GM20431 (cell line): Measurements from ENCODE around the gene CHAC2.
"Not testable (repeated sequence)": the region's sequence is repeated elsewhere in the genome, so short reads cannot be mapped to it uniquely, and the experiment has no call there.

Experiments
- in situ Hi-C: fragments of 300-500 bp; cut with MseI, MboI; formaldehyde crosslinking; loops from one replicate; pipeline ENCODE4 v1.15.0; 2020; ENCODE audit warnings: low sequenced_read_pairs; ENCODE audit not compliant: unreplicated experiment

Gene CHAC2

DNA sequence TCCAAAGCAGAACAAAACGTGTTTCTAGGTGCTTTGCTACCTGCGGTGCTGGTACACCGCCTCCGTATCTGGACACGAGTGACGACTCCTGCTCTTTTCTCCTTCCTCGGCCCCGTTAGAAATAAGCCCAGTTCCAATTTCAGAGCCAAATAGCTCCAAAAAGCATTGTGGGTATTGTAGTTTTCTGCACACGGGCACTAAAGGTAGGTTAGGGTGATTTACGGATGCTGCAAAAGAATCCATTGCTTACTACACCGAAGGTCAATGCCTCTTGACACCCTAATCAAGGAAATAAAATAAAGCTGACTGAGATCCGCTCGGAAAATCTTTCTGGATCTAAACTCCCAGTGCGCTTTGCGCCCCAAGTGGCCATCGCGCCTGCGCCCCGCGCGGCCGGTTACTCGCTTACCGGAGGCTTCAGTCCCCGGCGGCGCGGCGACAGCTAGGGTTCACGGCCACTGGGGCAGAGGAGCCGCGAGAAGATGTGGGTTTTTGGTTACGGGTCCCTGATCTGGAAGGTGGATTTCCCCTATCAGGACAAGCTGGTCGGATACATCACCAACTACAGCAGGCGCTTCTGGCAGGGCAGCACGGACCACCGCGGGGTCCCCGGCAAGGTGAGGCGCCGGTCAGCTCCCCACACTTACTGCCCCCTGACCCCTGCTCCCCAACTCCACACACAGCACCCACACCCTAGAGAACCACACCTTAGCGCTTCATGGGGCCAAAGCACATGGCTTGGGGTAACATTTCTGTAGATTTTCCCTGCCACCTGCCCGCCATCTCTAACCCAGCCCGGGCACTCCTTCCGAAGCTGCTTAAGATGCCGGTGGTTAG, at the start of gene CHAC2:
Gene CHAC2 (plus strand): TSS at position 400 of the 837 bp plus-strand sequence. CDS start 83 bp downstream, at position 483.
- in situ Hi-C loops, result no loop called here

GRCh38 chr2:53720944-53721343, 46.7 kb upstream of the CHAC2 start:
- in situ Hi-C loops, result not testable (repeated sequence)

DNA sequence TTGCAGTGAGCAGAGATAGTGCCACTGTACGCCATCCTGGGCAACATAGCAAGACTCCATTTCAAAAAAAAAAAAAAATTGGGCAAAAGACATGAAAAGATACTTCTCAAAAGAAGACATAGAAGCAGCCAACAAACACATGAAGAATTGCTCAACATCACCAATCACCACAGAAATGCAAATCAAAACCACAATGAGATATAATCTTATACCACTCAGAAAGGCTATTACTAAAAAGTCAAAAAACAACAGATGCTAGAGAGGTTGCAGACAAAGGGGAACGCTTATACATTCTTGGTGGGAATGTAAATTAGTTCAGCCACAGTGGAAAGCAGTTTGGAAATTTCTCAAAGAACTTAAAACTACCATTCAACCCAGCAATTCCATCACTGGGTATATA, 43.1 kb upstream of the CHAC2 start:
- in situ Hi-C loops, result no loop called here

GRCh38 chr2:53725662-53726061, 41.9 kb upstream of the CHAC2 start:
- in situ Hi-C loops, result no loop called here

GRCh38 chr2:53727921-53728320, 39.7 kb upstream of the CHAC2 start:
- in situ Hi-C loops, result no loop called here

GRCh38 chr2:53729143-53729762, 38.4 kb upstream of the CHAC2 start:
- in situ Hi-C loops, result no loop called here

DNA sequence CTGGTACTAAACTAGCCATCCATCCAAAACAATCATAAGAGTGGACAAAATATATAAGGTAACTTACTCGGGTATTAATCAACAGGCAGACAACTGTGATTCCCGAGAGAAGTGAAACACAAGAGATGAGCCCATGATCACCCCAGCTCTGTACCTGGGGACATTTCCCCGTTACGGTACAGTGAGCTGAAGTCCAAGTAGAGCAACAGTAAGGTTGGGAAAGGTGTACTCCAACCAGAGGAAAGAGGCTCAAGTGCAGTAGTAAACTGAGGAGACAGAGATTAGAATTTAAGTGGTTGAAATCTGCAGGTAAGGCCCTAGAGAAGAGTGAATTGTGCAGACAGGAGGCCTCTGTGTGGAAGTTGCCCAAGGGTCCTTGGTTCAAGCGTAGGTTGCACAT, 30.5 kb upstream of the CHAC2 start:
- in situ Hi-C loops, result no loop called here

GRCh38 chr2:53739032-53739431, 28.6 kb upstream of the CHAC2 start:
- in situ Hi-C loops, result no loop called here

GRCh38 chr2:53740170-53740569, 27.4 kb upstream of the CHAC2 start:
- in situ Hi-C loops, result no loop called here

GRCh38 chr2:53744395-53745065, 23.1 kb upstream of the CHAC2 start:
- in situ Hi-C loops, result no loop called here

DNA sequence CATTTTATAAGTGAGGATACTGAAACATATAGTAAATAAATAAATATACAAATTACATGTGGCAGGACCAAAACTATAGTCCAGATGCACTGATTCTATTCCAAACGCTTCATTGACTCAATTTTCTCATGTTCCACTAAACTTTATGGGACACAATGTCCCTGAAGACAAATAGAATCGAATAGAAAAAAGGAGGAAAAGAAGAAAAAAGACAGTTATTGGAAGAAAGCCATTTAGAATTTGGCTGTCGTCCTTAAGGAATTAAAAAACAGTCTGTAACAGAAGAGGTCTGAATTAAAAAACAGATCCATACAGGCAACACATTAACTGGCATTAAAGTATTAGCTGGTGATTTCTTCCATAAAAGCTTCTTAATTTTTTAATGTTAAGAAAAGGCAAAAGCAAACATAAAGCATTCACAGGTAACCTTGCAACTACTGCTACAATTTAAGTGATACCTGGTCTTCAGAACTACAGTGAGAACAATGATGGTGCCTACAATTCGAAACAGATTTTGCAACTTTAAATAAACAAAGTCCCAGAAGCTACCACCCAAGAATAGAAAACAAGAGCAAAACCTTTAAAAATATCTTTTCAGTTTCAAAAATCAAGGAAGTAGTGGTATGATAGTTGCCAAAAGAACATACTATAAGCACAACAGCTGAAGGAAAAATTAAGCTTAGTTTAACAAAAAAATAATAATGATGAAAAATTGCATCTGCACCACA, 17.4 kb upstream of the CHAC2 start:
- in situ Hi-C loops, result no loop called here

GRCh38 chr2:53751728-53752127, 15.9 kb upstream of the CHAC2 start:
- in situ Hi-C loops, result no loop called here

- in situ Hi-C loops, result no loop called here
These were observed 15.2 kb upstream of the CHAC2 start for GRCh38 chr2:53752385-53752784.

DNA sequence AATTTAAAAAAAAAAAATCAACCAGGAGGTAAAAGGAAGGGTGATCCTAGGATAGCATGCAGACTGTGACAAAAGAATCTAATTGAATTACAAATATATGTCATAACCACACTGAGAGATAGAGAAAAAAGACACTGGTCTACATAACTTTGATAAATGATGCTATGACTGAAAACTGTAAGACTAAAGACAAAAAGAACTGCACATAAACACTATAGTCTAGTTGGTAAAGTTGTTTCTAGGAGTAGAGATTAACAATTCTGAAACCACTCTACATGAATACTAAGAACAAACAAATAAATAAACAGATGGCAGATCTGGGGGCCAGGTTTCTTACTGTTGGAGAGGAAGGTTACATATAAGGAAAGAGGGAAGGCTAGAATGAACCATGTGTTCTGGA, 14.6 kb upstream of the CHAC2 start:
- in situ Hi-C loops, result no loop called here

- in situ Hi-C loops, result no loop called here
These were observed 12.5 kb upstream of the CHAC2 start for GRCh38 chr2:53755121-53755520.

GRCh38 chr2:53756644-53757043, 11.0 kb upstream of the CHAC2 start:
- in situ Hi-C loops, result no loop called here

DNA sequence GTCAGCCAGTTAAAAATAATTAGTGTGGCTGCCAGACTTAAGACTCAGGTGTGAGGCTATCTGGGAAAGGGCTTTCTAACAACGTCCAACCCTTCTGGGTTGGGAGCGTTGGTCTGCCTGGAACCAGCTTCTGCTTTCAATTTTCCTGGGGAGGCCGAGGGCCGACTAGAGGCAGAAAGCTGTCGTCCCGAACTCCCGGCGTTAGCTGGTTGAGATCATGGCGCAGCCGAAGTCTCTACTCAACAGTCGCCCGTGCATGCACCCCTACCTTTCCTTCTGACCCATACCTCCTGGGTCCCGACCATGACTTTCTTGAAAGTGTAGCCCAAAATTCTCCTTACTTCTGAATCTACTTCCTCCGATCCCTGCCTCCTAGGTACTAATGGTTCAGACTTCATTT, 10.4 kb upstream of the CHAC2 start:
- in situ Hi-C loops, result not testable (repeated sequence)

DNA sequence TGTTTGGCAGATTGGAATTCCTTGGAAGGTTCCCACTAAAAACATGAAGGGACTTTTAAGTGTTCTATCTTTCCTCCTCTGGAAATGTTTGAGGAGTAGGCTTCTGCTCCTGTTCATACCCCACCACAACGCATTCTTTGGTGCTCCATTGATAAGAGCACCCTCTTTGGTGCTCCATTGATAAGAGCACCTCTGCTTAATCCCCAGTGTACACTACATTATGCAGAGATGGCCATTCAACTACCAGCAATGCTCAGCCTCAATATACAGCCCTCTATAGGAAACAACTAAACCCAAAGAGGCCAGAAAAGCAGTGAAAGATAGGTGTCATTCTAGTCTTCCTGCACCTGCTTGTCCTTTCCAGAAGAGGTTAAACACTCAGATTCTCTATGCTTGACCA, 1.8 kb upstream of the CHAC2 start:
- in situ Hi-C loops, result no loop called here

GRCh38 chr2:53768242-53768542, 588 bp downstream of the CHAC2 start:
- in situ Hi-C loops, result no loop called here

- in situ Hi-C loops, result no loop called here
These were observed 1.8 kb downstream of the CHAC2 start for GRCh38 chr2:53769318-53769945.
